GM12801 (cell line): ENCODE measurements around the gene ZFP36L1.

Experiments
- CTCF ChIP-seq: IDR thresholded peaks from one replicate; pipeline ENCODE4 v1.5.1; 2011; ENCODE audit warnings: control low read depth; ENCODE audit not compliant: insufficient read length; ENCODE audit errors: extremely low read depth

ZFP36L1 gene

GRCh38 chr14:68752271-68753006 lies 40.4 kb downstream of the ZFP36L1 start:
- TF ChIP-seq CTCF, result no peak

GRCh38 chr14:68749487-68750475 lies 43.1 kb downstream of the ZFP36L1 start:
- TF ChIP-seq CTCF, result no peak

GRCh38 chr14:68748691-68749090 lies 44.2 kb downstream of the ZFP36L1 start:
- no peak for TF ChIP-seq CTCF

GRCh38 chr14:68748260-68748659 lies 44.6 kb downstream of the ZFP36L1 start:
- no peak for TF ChIP-seq CTCF

- no peak for TF ChIP-seq CTCF
Measured at GRCh38 chr14:68747393-68747792, 45.5 kb downstream of the ZFP36L1 start.

GRCh38 chr14:68744613-68745012 lies 48.3 kb downstream of the ZFP36L1 start:
- no peak for TF ChIP-seq CTCF

GRCh38 chr14:68741839-68742470 lies 50.9 kb downstream of the ZFP36L1 start:
- no peak for TF ChIP-seq CTCF
